GM21576 (cell line): ENCODE results near the gene MARK1.

Experiments
- ATAC-seq: cut with Tn5 transposase; IDR thresholded peaks from one replicate; pipeline ENCODE4 v1.9.1; 2021; ENCODE audit warnings: mild to moderate bottlenecking, moderate library complexity; ENCODE audit not compliant: unreplicated experiment

MARK1 gene

DNA sequence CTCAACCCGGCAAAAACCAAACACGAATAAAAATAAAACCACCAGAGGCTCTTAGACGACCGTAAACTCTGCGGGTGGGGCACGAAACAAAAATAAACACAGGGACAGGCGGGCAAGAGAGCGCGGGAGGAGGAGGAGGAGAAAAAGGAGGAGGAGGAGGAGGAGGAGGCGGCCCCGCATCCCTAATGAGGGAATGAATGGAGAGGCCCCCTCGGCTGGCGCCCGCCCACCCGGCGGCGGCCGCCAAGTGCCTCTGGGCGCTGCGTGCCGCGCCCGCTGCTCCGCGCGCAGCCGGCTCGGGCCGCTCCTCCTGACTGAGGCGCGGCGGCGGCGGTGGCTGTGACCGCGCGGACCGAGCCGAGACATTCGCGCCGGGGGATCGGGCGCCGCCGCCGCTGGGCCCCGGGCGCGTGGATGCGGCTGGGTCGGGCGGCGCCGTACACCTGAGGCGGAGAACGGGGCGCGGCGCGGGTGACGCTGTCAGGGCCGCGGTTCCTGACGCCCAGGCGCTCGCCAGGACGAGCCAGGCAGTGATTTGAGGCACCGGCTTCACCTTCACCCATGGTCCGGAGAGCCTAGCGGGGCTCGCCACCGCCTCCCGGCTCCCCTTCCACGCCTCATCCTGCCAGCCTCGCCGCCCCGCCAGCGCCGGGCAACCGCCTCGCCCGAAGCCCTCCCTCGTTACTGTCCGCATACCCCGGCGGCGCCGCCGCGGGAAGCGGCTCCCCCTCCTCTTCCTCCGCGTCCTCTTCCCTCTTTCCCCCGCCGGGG lies at the start of gene MARK1:
Gene MARK1, plus strand, starts transcription at position 229 of the 771 bp plus-strand sequence. CDS start 687 bp downstream, outside the sequence.
- ATAC-seq: peak; percentile 63

DNA sequence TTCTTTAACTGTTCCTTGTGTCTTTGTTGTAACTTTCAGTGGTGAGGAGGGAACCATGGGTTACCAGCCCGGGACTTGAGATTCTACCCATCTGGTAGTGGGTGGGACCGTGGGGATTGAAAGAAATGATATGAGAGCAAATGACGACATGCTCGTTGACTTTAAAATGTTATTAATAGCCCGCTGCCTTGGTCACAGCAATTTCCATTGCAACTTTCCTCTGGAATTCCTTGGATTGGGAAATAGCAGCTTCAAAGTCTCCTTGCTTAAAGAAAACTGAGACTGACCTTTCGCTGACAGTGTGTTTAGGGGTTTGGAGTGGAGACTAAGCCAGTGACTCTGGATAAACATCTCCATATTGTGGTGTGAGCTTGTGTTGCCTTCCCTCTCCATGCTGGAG lies 44.2 kb upstream of the MARK1 start:
- ATAC-seq: no peak

DNA sequence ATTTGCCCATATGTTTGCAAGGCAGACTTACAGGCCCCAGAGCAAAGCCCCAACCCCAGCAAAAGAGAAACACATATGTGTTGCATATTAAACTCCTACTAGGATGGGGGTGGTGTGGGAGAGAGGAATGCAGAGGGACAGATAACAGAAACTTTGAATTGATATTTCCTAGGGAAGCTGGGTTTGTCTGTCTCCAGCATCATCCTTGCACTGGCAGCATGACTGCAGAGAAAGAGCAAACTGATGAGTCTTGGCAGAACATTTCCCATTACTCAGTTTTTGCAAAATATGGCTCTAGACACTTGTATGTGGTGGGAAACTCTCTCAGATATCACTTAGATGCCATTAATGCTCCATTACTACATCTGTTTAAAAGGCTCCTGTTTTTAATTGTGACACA lies 43.8 kb upstream of the MARK1 start:
- no peak for ATAC-seq

DNA sequence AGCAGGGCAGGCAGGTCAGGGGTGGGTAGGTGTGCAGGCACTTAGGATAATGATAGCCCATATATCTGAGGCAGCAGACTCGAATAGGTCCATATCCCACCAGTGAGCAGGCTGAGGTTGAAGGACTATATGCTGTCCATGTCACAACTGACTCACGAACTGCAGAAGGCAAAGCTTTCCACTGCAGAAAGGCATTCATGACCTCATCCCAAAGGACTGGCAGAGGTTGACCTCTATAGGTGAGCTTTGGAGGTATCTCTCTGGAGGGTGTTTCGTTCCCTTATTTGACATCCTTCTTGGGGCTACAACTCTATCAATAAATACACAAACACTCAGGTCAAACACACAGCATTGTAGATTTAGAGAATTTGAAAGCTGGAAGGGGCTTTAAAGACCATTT lies 42.8 kb upstream of the MARK1 start:
- ATAC-seq: no peak

DNA sequence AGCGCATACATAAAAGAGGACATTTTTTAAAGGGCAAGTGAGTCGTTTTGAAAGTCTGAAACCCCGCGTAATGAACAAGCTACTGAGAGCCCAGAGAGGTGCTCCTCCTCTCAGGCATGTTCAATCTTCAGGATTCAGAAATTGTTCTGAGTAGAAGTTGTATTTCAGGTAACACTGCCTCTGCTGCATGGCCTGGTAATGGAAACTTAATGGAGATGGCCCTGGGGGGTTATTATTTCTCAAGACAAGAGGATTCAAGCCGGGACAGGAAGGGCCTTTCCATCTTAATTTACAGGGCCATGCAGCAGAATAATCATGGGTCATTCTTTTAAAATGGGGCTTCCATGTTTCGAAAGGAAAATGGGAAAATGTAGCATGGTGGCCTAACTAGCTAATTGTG lies 42.1 kb upstream of the MARK1 start:
- ATAC-seq: no peak

DNA sequence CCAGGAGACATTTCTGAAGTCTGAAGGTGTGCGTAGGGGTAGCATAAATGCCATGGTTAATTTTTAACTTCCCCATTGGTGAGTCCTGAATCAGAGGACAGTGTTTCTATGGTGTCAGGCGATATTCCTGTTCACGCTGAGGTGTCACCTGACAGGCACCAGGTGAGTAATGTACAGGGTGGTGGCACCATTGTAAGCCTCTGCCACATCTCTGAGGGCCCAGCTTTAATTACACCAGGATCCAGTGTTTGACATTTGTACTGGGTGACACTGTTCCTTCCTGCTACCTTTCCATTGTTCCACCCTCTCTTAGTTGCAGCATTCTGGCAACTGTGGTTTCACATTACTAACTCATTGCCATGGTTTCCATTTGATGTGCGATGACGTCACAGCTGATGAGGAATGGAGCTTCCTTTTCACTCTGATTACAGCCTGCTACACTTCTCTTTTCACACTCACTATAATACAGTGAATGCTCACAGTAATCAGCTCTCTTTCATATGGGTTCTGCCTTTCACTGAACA lies 40.6 kb upstream of the MARK1 start:
- no peak for ATAC-seq

DNA sequence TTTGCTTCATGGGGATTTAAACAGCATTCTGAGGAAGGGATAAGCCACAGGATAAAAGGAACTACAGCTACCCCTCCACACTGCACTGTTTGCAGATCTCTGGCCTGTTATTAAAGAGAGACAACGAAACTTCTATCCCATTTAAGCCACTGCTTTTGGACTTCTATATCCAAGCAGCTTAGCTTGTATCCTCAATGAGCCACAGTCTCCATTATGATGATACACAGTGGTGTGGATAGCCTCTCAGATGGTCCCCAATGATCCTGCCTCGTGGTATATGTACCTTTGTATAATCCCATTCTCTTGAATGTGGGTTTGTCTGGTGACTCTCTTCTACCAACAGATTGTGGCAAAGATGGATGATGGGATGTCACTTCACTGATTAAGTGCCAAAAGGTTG lies 36.0 kb upstream of the MARK1 start:
- no peak for ATAC-seq

DNA sequence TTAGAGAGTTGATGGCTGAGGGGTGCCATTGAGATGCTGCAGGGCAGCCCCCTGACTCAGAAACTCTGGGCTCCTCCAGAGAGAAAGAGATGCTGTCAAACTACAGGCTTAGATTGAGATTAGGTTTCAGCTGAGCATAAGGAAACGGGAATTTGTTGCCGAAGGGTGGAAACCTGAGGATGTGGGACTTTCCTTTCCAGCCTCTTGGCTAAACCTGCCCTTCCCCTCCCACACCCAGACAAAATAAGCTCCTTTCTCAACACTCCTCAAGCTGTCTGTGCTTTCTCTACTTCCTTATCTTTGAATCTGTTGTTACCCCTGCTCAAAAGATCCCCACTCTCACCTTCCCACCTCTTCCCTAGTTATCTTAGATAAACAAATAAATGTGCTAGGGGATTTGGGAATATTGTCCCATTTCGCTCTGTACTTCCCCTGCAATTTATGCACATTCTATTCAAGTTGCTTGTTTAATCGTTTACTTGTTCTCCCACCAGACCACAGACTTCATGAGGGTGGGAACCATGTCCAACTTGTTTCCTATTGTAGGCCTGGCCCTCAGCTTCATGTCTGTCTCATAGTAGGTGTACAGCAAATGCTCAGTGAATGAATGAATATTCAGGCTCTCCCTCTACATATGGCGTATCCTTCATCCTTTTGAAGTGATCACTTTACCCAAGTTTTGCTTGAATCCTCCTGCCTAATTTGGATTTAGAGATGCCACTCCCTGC lies 30.6 kb upstream of the MARK1 start:
- ATAC-seq: no peak

DNA sequence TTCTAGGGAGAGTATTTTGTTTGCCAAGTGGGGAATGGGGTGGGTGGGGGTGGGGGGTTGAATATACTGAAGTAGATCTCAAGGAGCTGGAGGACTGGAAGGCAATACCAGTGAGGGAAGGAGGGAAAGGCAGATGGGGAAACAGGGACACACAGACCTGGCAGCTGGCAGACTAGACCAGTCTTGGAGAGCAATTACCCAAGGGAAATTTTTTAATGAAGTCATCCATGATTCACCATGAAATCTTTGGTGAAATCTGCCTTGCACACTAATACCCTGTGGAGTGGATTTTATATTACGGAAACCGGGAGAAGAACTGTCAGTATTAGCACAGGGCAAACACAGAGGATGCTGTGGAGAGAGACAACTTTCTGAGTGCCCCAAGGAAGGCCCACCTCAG lies 29.7 kb upstream of the MARK1 start:
- ATAC-seq: no peak

DNA sequence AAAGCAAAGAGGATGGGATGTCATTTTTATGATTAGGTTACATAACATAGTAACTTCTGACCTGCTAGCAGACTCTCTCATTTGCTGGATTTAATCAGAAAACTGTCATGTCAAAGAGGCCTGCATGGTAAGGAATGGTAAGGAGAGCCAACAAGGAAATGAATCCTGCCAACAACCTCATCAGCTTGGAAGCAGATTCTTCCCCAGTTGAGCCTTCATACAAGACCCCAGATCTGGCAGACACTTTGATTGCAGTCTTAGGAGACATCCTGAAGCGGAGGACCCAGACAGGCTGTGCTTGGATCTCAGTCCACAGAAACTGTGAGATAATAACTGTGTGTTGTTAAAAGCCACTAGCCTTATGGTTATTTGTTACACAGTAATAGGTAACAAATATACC lies 27.6 kb upstream of the MARK1 start:
- ATAC-seq: no peak

DNA sequence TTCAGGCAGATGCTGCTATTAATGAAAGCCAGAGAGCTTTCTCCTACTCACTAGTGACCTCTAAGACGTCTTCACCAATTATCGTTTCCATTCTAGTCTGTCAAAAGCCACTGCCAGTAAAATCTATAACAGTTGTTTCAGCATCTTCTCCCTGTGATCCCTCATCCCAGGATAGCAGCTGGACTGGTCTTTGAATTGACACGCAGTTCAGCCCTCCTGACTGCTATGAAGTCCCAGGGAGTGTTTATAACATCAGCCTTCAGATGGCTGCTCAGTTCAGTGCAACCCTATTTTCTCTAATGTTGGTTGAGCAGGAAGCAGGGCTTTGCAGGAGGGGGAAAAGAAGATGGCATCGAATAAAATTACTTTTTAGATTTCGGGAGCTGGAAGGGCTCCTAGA lies 23.6 kb upstream of the MARK1 start:
- ATAC-seq: no peak

DNA sequence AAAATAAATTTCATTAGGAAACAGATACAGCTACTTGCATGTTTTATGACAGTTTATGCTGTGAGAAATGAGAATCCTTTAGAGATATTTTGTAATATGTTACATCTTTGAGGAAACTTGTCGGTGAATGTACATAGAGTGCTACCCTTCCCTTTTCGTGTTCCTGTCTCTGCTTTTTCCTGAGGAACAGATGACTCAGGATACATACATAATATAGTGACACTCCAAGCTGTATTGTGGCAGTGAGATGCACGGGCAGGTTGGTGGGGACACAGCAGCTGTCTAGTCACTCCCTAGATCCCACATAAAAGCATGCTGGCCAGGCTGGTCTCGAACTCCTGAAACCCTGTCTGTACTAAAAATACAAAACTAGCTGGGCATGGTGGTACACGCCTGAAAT lies 20.9 kb upstream of the MARK1 start:
- ATAC-seq: no peak

DNA sequence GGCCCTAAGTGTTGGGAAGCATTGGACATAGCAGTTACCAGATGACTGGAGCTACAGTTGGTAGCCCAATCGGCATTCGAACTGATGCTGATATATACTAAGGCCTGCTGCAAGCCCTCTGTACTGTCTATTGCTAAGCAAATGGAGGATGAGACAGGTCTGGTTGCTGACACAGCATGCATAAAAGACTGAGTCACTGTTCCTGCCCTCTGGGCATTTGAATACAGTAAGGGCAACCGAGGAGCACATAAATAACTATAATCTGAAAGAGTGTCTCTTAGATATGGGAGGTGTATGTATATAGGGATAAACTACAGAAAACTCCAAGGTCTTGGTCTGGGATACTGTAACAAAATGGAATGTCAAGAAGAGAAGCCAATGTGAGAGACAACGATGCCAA lies 16.8 kb upstream of the MARK1 start:
- no peak for ATAC-seq

DNA sequence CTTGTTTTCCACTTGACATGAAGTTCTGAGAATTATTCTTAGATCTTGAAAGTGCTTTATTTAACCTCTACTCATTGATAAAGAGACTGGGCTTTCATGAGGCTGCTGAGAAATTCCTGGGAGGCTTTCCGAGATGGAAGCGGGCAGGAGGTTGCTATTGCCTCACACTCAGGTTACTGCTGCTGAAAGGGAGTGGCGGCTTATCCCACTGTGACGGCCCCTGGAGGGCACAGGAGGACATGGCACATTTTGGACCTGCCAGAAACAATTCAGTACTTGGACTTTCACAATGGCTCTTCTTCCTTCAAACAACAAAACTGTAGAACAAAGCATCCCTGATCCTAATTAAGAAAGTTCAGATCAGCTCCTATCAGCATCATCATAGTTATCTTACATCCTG lies 16.2 kb upstream of the MARK1 start:
- ATAC-seq: no peak

DNA sequence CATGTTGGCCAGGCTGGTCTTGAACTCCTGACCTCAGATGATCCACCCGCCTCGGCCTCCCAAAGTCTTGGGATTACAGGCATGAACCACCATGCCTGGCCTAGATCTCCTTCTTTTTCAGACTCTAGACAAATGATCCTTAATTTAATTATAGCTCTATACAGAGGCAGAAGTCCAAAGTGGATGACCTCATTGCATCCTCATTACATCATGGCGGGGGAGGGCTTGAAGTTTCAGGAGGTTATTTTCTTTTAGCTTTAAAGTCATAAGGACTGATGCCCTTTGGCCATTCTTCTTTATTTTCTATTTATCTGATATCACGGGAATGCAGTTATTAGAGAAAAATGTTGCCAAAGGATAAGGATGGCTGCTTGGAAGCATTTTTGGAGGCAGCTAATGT lies 14.1 kb upstream of the MARK1 start:
- ATAC-seq: no peak

DNA sequence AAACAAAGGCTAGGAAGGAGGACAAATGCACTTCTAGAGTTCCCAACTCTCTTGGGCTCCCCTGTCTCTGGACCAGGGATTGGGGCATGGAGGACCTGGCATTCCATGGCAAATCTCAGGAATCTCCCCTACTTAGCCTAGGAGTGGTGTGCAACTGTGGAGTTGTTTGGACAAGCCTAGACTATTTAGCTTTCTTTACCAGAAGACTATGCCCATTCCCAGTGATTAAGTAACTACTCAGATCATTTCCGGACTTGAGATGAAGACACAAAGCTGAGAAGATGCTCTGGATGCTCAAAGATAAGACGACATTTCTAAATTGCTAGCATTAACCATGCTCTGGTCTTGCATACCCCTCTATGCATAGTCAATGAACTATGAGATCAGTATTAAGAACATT lies 13.7 kb upstream of the MARK1 start:
- ATAC-seq: no peak

DNA sequence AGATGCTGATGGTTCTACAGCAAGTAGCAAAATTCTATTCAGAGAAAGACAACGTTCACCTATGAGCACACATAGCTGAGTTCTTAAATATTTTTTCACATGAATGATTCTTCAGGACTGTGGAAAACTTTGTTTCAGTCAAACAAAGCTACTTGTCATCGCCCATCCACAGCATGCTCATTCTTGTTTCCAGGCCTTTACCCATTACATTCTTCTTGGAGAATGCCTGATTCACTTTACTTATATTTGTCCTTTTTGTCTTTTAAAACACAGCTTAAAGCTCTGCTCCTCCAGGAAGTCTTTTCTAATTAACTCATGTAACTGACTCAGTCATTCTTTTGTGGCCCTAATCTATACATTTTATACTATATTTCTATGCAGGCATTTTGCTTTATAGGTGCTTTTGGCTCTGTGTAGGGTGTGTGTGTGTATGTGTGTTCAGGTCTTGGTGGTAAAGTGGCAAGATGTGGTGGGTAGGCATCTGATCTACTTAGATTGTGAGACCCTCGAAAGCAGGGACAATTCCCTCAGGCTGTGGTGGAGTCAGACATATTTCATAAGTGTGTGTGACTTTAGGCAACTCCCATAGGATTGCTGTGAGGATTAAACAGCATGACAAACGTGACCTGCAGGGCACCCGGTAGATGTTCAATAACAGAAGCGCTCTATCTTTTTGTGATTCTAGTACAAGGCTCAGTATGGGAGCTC lies 11.8 kb upstream of the MARK1 start:
- no peak for ATAC-seq

DNA sequence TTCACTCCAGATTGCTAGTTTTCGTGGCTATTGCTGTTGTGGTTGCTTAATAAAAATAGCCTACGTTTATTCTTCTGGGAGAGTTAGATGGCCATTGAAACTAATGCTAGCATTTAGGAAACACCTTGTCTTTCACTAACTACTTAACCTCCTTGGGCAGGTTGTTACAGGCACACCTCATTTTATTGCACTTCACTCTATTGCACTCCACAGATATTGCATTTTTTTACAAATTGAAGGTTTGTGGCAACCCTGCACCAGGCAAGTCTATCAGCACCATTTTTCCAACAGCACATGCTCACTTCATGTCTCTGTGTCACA lies 11.3 kb upstream of the MARK1 start:
- no peak for ATAC-seq

DNA sequence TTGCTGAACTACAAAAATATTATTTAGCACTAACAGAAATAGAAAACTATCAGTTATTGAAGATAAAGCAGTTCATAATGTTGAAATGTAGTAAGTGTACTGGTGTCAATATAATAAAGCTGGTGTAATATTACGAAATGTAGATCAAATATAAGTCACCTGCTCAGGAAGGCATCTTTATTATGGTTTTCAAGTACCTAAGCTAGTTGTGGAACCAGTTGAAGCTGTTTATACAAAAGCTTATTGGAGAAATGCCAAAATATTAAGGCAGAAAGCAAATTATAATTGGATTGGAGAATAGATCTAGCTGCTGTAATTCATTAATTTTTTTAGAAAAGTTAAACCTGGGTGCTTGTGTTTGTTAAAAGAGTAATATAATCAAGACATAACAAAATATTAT lies 6.2 kb upstream of the MARK1 start:
- ATAC-seq: no peak

DNA sequence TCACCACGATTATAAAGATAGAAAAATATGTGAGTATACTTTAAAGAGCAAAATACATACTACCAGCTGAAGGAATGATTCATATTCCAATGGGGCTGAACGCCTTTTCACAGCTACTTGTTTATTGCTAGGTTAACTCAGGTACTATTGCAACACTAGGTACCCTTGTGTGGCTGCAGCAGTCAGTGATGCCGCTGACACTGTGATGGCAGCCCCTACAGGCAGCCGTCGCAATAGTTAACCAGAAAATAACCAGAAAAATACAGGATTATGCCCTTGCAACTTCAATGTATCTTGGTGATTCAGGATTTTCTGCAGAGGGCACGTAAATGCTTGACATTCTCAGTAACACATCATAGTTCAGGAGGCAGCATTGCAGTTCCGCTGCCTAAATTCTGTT lies 1.6 kb upstream of the MARK1 start:
- ATAC-seq: no peak

DNA sequence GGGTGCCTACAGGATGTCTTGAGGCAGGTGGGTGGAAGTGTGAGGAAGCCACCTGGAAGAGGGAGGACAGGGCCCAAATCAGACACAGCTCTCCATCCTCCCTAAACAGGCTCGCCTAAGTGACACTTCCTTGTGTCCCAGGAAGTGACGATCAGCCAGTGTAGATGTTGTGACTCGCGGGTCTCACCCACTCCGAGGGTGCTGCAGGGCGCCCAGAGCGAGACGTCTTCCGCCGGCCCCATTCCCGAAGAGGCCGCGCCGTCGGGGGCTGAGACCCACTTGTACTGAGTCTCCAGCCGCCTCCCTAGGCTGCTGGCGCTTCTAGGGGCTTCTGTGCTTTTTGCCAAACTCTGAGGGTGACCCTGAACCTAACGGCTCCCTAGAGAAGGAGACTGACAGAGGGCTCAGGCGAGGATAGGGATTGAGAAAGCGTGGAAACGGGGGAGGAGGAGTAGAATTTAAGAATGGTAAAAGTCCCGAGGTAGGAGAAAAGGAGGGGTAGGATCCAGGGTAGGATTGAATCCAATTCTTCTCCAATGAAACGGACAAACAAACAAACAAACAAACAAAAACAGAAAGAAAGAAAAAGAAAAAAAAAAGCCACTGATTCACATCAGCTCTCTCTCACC lies 543 bp upstream of the MARK1 start:
- ATAC-seq: no peak
